Suprapubic skin (tissue), 3 donors: ENCODE results near the gene CDC42EP5.

Experiments
- CTCF ChIP-seq, 2 donors: fragments of 200-600 bp in 1 of 2; fragments of 450-650 bp in 1 of 2; sonication (generic) in 1 of 2; IDR thresholded peaks; one replicate each; pipeline ENCODE4 v1.5.1; 2016 to 2019; ENCODE audit warnings: antibody characterized with exemption in 2 of 2, mild to moderate bottlenecking in 1 of 2, moderate library complexity in 1 of 2
- POLR2A ChIP-seq, 2 donors: fragments of 450-650 bp; IDR thresholded peaks; one replicate each; pipeline ENCODE4 v1.6.1; 2017; ENCODE audit warnings: antibody characterized with exemption in 2 of 2, mild to moderate bottlenecking in 2 of 2, moderate library complexity in 2 of 2

DNA sequence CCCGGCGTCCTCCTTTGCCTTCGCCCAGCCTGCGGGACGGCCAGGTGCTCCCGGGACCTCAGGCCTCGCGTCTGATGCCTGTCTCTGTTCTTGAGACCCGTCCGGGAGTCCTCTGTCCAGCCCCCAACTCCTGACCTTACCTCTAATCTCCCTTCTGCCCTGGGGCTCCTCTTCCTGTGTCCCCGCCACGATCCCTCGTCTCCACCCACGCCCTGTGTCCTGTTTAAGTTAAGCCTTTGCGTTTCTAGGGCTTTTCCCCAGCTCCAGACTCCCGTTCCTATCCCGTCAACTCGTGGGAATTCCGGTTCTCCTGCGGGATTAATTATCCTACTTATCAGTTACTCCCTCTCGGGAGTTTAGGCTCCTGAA, 23.4 kb downstream of the CDC42EP5 start:
- TF ChIP-seq CTCF (IDR thresholded peaks at IDR 0.05): no peak
- no peak for TF ChIP-seq POLR2A (IDR thresholded peaks at IDR 0.05)
